ENCODE measurements around the gene HSD17B12. TPM values are rescaled to one million over a fixed set of nuclear protein-coding genes. Genes with fewer than 3 reads are reported as not detected.
A peak's percentile ranks its signal among the peaks of the same experiment; 100 is the strongest.

HSD17B12 gene
- total and polyA plus RNA-seq, 8 donors: 64.5 to 150 (median 78.1) TPM

DNA sequence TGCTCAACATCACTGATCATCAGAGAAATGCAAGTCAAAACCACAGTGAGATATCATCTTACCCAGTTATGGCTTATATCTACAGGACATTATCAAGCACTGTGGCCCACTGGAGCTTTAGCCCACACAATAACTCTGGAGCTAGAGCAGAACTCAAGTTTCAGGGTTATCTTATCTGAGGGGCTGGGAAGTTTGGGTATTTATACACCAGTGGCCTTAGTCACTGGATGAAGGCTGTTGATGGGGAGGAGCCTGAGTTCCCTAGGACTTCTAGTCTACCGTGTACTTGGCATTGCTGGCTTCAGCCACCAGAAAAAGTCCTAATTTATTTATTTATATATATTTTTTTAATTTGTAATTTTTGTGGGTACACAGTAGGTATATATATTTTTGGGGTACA lies 19.3 kb downstream of the HSD17B12 start:
- no peak for TF ChIP-seq CTCF (IDR thresholded peaks at IDR 0.05)
- intact Hi-C loops (cut with DNase I): no loop called here
- Histone ChIP-seq H3K4me1 (no peaks in the 10 kb centered on the region), H3K27ac (no peak overlapping the region), H3K36me3 (no peaks in the 10 kb centered on the region), H3K9me3 (peaks cover 0 to 16% of the 10 kb centered on the region in 2 donors), H3K27me3 (no peaks in the 10 kb centered on the region), H3K4me3 (no peak overlapping the region)
- ATAC-seq: no peak
- no peak for DNase-seq

- ATAC-seq: no peak
- H3K4me1 ChIP-seq: no peaks in the 10 kb centered on the region
- H3K36me3 ChIP-seq: no peaks in the 10 kb centered on the region
- intact Hi-C loops (cut with DNase I): no loop called here
- no peaks in the 10 kb centered on the region for H3K27me3 ChIP-seq
- no peak overlapping the region for H3K4me3 ChIP-seq
- H3K27ac ChIP-seq: no peak overlapping the region
- TF ChIP-seq CTCF (IDR thresholded peaks at IDR 0.05): no peak
- DNase-seq: no peak
- H3K9me3 ChIP-seq: peaks cover 0 to 11% of the 10 kb centered on the region in 2 donors
These were observed 26.1 kb downstream of the HSD17B12 start for GRCh38 chr11:43706631-43707030.

DNA sequence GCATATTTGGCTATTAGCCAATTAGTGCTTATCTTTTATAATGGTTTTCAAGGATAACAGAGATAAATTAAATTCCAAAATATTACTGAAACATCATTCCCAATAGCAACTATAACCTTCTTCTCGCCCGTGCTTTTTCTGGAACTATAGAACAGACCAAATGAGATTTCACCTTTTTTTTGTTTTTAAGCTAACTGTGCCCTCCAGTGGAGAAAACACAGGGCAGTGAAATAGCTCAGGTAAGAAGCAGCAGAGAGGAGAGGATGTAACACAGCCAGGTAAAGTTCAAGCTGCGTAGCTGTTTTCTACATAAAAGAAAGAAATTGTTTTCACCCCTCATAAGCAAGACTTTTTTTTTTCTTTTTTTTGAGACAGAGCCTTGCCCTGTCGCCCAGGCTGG lies 28.2 kb downstream of the HSD17B12 start:
- intact Hi-C loops (cut with DNase I): no loop called here

DNA sequence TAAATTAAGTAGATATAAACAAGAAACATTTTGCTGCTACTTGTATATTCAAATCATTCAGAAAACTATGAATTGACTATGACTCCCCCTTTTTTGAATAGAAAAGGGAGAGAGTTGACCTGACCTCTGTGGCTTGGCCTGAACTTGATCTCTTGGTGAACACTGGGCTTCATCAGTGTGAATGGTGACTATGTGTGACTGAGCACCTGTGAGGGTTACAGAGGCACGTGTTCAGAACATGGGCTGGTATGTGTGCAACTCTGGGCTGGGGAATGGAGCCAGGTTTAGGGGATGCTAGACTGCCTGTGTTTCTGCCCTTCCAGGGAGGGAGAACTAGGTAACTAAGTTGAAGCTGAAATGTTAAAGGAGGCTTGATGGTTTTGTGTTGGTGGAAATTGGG lies 29.2 kb downstream of the HSD17B12 start:
- Histone ChIP-seq H3K36me3 (no peaks in the 10 kb centered on the region), H3K27me3 (no peaks in the 10 kb centered on the region), H3K27ac (no peak overlapping the region), H3K9me3 (no peaks in the 10 kb centered on the region), H3K4me1 (no peaks in the 10 kb centered on the region), H3K4me3 (no peak overlapping the region)
- TF ChIP-seq CTCF (IDR thresholded peaks at IDR 0.05): no peak
- ATAC-seq (no peak), DNase-seq (no peak)
- intact Hi-C loops (cut with DNase I): no loop called here

More for the DNA sequence above, 28.2 kb downstream of the HSD17B12 start:
- TF ChIP-seq CTCF (IDR thresholded peaks at IDR 0.05): no peak
- no peaks in the 10 kb centered on the region for H3K9me3 ChIP-seq
- no peak overlapping the region for H3K27ac ChIP-seq
- ATAC-seq: peak; percentile 27
- H3K27me3 ChIP-seq: no peaks in the 10 kb centered on the region
- no peaks in the 10 kb centered on the region for H3K4me1 ChIP-seq
- no peaks in the 10 kb centered on the region for H3K36me3 ChIP-seq
- DNase-seq: no peak
- no peak overlapping the region for H3K4me3 ChIP-seq

GRCh38 chr11:43712676-43713075 lies 32.1 kb downstream of the HSD17B12 start:
- DNase-seq (no peak), ATAC-seq (no peak)
- Histone ChIP-seq H3K4me1 (no peaks in the 10 kb centered on the region), H3K36me3 (peaks cover 0 to under 1% of the 10 kb centered on the region in 2 donors), H3K27ac (no peak overlapping the region), H3K9me3 (peaks cover 0 to under 1% of the 10 kb centered on the region in 2 donors), H3K4me3 (no peak overlapping the region), H3K27me3 (no peaks in the 10 kb centered on the region)
- no peak for TF ChIP-seq CTCF (IDR thresholded peaks at IDR 0.05)
- intact Hi-C loops (cut with DNase I): no loop called here

Measured in left lung (tissue), 10 donors.